H9 (cell line): Measurements from ENCODE around the gene DLG2. TPM values are rescaled to one million over a fixed set of nuclear protein-coding genes. Genes with fewer than 3 reads are reported as not detected.
"Not testable (repeated sequence)": the region's sequence is repeated elsewhere in the genome, so short reads cannot be mapped to it uniquely, and the experiment has no call there.

Experiments used
- DNase-seq: peaks from one replicate; pipeline ENCODE4 v3.0.0-alpha.2; 2017
- H2AFZ ChIP-seq: one replicate; pipeline ENCODE4 v1.6.1; 2013; ENCODE audit warnings: mild to moderate bottlenecking, low read length, control low read depth, moderate library complexity
- H2AK5ac ChIP-seq: 2 replicates; pipeline ENCODE4 v1.6.1; 2013; ENCODE audit warnings: low read length, control low read depth, mixed read lengths; ENCODE audit not compliant: insufficient read length
- H2BK120ac ChIP-seq: one replicate; pipeline ENCODE4 v1.6.1; 2013; ENCODE audit warnings: low read depth, mild to moderate bottlenecking, low read length, control low read depth, inconsistent platforms; ENCODE audit not compliant: poor library complexity, severe bottlenecking
- H2BK12ac ChIP-seq: 2 replicates; pipeline ENCODE4 v1.6.1; 2013; ENCODE audit warnings: low read length, control low read depth, mixed read lengths, low read depth; ENCODE audit not compliant: insufficient read length
- H2BK15ac ChIP-seq: 2 replicates; pipeline ENCODE4 v1.6.1; 2013; ENCODE audit warnings: low read depth, low read length, control low read depth
- H2BK20ac ChIP-seq: one replicate; pipeline ENCODE4 v1.6.1; 2013; ENCODE audit warnings: low read depth, mild to moderate bottlenecking, low read length, control low read depth, inconsistent platforms; ENCODE audit not compliant: poor library complexity, severe bottlenecking
- H2BK5ac ChIP-seq: 2 replicates; pipeline ENCODE4 v1.6.1; 2013; ENCODE audit warnings: low read length, control low read depth, mixed read lengths; ENCODE audit not compliant: insufficient read length
- H3K14ac ChIP-seq: 2 replicates; pipeline ENCODE4 v1.6.1; 2013; ENCODE audit warnings: low read length, control low read depth; ENCODE audit not compliant: insufficient read depth
- H3K18ac ChIP-seq: 2 replicates; pipeline ENCODE4 v1.6.1; 2013; ENCODE audit warnings: low read depth, mild to moderate bottlenecking, mixed read lengths, low read length, control low read depth; ENCODE audit not compliant: insufficient read length
- H3K23ac ChIP-seq: 2 replicates; pipeline ENCODE4 v1.6.1; 2013; ENCODE audit warnings: low read length, control low read depth, mixed read lengths, low read depth; ENCODE audit not compliant: insufficient read length
- H3K23me2 ChIP-seq: 2 replicates; pipeline ENCODE4 v1.6.1; 2013; ENCODE audit warnings: low read depth, mild to moderate bottlenecking, mixed read lengths, low read length, control low read depth; ENCODE audit not compliant: insufficient read length, poor library complexity, severe bottlenecking
- H3K27ac ChIP-seq: 2 replicates; pipeline ENCODE4 v1.5.1; 2013; ENCODE audit warnings: low read length, control low read depth, mixed read lengths, low read depth; ENCODE audit not compliant: insufficient read length
- H3K27me3 ChIP-seq: 2 replicates; pipeline ENCODE4 v1.6.1; 2013; ENCODE audit warnings: low read length, control low read depth, inconsistent platforms; ENCODE audit not compliant: insufficient read depth
- H3K4ac ChIP-seq: 2 replicates; pipeline ENCODE4 v1.6.1; 2013; ENCODE audit warnings: low read depth, mild to moderate bottlenecking, control low read depth, inconsistent platforms, low read length, moderate library complexity
- H3K4me1 ChIP-seq: 2 replicates; pipeline ENCODE4 v1.6.1; 2013; ENCODE audit warnings: low read length, control low read depth, inconsistent platforms; ENCODE audit not compliant: insufficient read depth
- H3K4me2 ChIP-seq: 2 replicates; pipeline ENCODE4 v1.6.1; 2013; ENCODE audit warnings: low read length, control low read depth, mixed read lengths; ENCODE audit not compliant: insufficient read length, insufficient read depth
- H3K56ac ChIP-seq: 2 replicates; pipeline ENCODE4 v1.6.1; 2013; ENCODE audit warnings: low read depth, mild to moderate bottlenecking, mixed read lengths, low read length, control low read depth; ENCODE audit not compliant: insufficient read length
- H3K79me1 ChIP-seq: 2 replicates; pipeline ENCODE4 v1.6.1; 2013; ENCODE audit warnings: low read depth, mild to moderate bottlenecking, moderate library complexity, low read length, control low read depth, inconsistent platforms; ENCODE audit not compliant: insufficient read depth, poor library complexity, severe bottlenecking
- H3K79me2 ChIP-seq: 2 replicates; pipeline ENCODE4 v1.6.1; 2013; ENCODE audit warnings: low read length, control low read depth, inconsistent platforms; ENCODE audit not compliant: insufficient read depth
- H3K9ac ChIP-seq: 2 replicates; pipeline ENCODE4 v1.6.1; 2013; ENCODE audit warnings: low read length, control low read depth, mixed read lengths; ENCODE audit not compliant: insufficient read length; ENCODE audit errors: extremely low read depth
- H3K9me3 ChIP-seq: one replicate; pipeline ENCODE4 v1.6.1; 2013; ENCODE audit warnings: low read depth, low read length, inconsistent platforms; ENCODE audit not compliant: control insufficient read depth
- H3T11ph ChIP-seq: one replicate; pipeline ENCODE4 v1.6.1; 2013; ENCODE audit warnings: mild to moderate bottlenecking, low read length, control low read depth, inconsistent platforms
- H4K20me1 ChIP-seq: one replicate; pipeline ENCODE4 v1.6.1; 2013; ENCODE audit not compliant: control insufficient read depth, insufficient read length, insufficient read depth
- H4K5ac ChIP-seq: 2 replicates; pipeline ENCODE4 v1.6.1; 2013; ENCODE audit warnings: low read depth, mild to moderate bottlenecking, mixed read lengths, low read length, control low read depth; ENCODE audit not compliant: insufficient read length
- H4K8ac ChIP-seq: replicated peaks from 2 replicates; pipeline ENCODE4 v1.6.1; 2013; ENCODE audit warnings: low read length, control low read depth, mixed read lengths, low read depth; ENCODE audit not compliant: insufficient read length
- H4K91ac ChIP-seq: 2 replicates; pipeline ENCODE4 v1.6.1; 2013; ENCODE audit warnings: low read depth, mild to moderate bottlenecking, moderate library complexity, mixed read lengths, low read length, control low read depth; ENCODE audit not compliant: insufficient read length
- H3K27ac Mint-ChIP-seq, 3 experiments: 2 replicates in 2 of 3; 3 replicates in 1 of 3; pipeline ENCODE4 v1.8.0; 2020 to 2021; ENCODE audit warnings: mixed read lengths in 3 of 3, mild to moderate bottlenecking in 1 of 3, moderate library complexity in 1 of 3
- H3K27me3 Mint-ChIP-seq: 2 replicates; pipeline ENCODE4 v1.8.0; 2021; ENCODE audit warnings: low read depth, mild to moderate bottlenecking, moderate library complexity, mixed read lengths
- H3K36me3 Mint-ChIP-seq, 3 experiments: 2 replicates in 2 of 3; 3 replicates in 1 of 3; pipeline ENCODE4 v1.8.0; 2020 to 2021; ENCODE audit warnings: low read depth in 3 of 3, mixed read lengths in 3 of 3; ENCODE audit not compliant: insufficient read depth in 1 of 3
- H3K4me1 Mint-ChIP-seq, 2 experiments: 2 replicates each; pipeline ENCODE4 v1.8.0; 2020; ENCODE audit warnings: mixed read lengths in 2 of 2
- H3K4me3 Mint-ChIP-seq, 2 experiments: 2 replicates in 1 of 2; 3 replicates in 1 of 2; pipeline ENCODE4 v1.8.0; 2020 to 2021; ENCODE audit warnings: mild to moderate bottlenecking in 2 of 2, mixed read lengths in 2 of 2, moderate library complexity in 1 of 2
- H3K9me3 Mint-ChIP-seq, 2 experiments: 2 replicates in 1 of 2; 3 replicates in 1 of 2; pipeline ENCODE4 v1.8.0; 2020; ENCODE audit warnings: mild to moderate bottlenecking in 2 of 2, mixed read lengths in 2 of 2, moderate library complexity in 1 of 2
- WGBS: extraction: QIAGEN DNeasy Blood & Tissue Kit; methylation state at CpG from one replicate; pipeline ENCODE4 v1.1.7; 2013; ENCODE audit warnings: missing lambda C conversion rate, low lambda C conversion rate, mixed read lengths; ENCODE audit not compliant: insufficient read length; ENCODE audit errors: extremely low coverage; 5-methylcytosine and 5-hydroxymethylcytosine counted together
- total RNA-seq: library from RNA; stranded (reverse); gene quantifications from 2 replicates; pipeline ENCODE4 v1.2.1, GENCODE V29; 2021
- TF ChIP-seq, protein P1 (sequence below): fragments of 200-600 bp; sonication (generic); conservative IDR thresholded peaks from 3 replicates; pipeline ENCODE4 v1.8.0; 2021; ENCODE audit warnings: antibody characterized with exemption, mild to moderate bottlenecking

The DLG2 gene
- total RNA-seq, 1 experiment from 2014 or later = 8.0 TPM

GRCh38 chr11:83734120-83734519 lies 1893.0 kb downstream of the DLG2 start:
- Histone ChIP-seq H3K23ac (no peak overlapping the region), H3K4me2 (no peak overlapping the region), H4K8ac (no peak overlapping the region), H4K91ac (no peak overlapping the region), H3K79me2 (no peaks in the 10 kb centered on the region), H2AK5ac (no peak overlapping the region), H3K4ac (no peak overlapping the region), H3K27ac (no peak overlapping the region), H3K79me1 (no peaks in the 10 kb centered on the region), H2BK15ac (no peak overlapping the region), H3K4me1 (no peaks in the 10 kb centered on the region), H2BK20ac (no peak overlapping the region), H3K27me3 (no peaks in the 10 kb centered on the region), H2BK12ac (no peak overlapping the region), H3K9me3 (no peaks in the 10 kb centered on the region), H2AFZ (no peak overlapping the region), H3K18ac (no peak overlapping the region), H2BK5ac (no peak overlapping the region), H2BK120ac (no peak overlapping the region), H3T11ph (no peak overlapping the region), H3K56ac (no peak overlapping the region), H3K14ac (no peak overlapping the region), H3K9ac (no peak overlapping the region), H4K5ac (no peak overlapping the region), H3K23me2 (no peaks in the 10 kb centered on the region), H4K20me1 (no peaks in the 10 kb centered on the region)
- Mint-ChIP-seq H3K27me3 (no peaks in the 10 kb centered on the region), H3K9me3 (no peaks in the 10 kb centered on the region), H3K4me1 (no peaks in the 10 kb centered on the region), H3K4me3 (no peak overlapping the region), H3K36me3 (no peaks in the 10 kb centered on the region), H3K27ac (peak overlapping the region in 1 of 3 experiments; percentile 56; a peak in 1 of 7 replicates)
- no peak for DNase-seq
- no CpG with 5 or more reads among the region's 1 CpG for WGBS
- TF ChIP-seq, protein P1, sequence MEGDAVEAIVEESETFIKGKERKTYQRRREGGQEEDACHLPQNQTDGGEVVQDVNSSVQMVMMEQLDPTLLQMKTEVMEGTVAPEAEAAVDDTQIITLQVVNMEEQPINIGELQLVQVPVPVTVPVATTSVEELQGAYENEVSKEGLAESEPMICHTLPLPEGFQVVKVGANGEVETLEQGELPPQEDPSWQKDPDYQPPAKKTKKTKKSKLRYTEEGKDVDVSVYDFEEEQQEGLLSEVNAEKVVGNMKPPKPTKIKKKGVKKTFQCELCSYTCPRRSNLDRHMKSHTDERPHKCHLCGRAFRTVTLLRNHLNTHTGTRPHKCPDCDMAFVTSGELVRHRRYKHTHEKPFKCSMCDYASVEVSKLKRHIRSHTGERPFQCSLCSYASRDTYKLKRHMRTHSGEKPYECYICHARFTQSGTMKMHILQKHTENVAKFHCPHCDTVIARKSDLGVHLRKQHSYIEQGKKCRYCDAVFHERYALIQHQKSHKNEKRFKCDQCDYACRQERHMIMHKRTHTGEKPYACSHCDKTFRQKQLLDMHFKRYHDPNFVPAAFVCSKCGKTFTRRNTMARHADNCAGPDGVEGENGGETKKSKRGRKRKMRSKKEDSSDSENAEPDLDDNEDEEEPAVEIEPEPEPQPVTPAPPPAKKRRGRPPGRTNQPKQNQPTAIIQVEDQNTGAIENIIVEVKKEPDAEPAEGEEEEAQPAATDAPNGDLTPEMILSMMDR = no peak

GRCh38 chr11:83731288-83731687 lies 1895.9 kb downstream of the DLG2 start:
- not testable (repeated sequence) for H3T11ph ChIP-seq, H3K36me3 Mint-ChIP-seq

More at GRCh38 chr11:83731288-83731687, 1895.9 kb downstream of the DLG2 start:
- H3K18ac ChIP-seq, DNase-seq, H3K27me3 Mint-ChIP-seq, H3K27ac Mint-ChIP-seq, H2BK12ac ChIP-seq, H3K14ac ChIP-seq, H2BK120ac ChIP-seq, H3K4me1 ChIP-seq, H4K91ac ChIP-seq, H2AFZ ChIP-seq, H3K4me1 Mint-ChIP-seq, H2BK5ac ChIP-seq, H3K4me2 ChIP-seq, H3K27me3 ChIP-seq, H2AK5ac ChIP-seq, H2BK20ac ChIP-seq, H3K79me2 ChIP-seq, H3K4me3 Mint-ChIP-seq, H3K79me1 ChIP-seq, H3K27ac ChIP-seq, H3K9ac ChIP-seq, H3K4ac ChIP-seq, H3K9me3 Mint-ChIP-seq, H3K23me2 ChIP-seq, H2BK15ac ChIP-seq, H3K9me3 ChIP-seq, H4K5ac ChIP-seq, H3K56ac ChIP-seq, H3K23ac ChIP-seq, H4K8ac ChIP-seq, H4K20me1 ChIP-seq: not testable (repeated sequence)
- WGBS = no CpG with 5 or more reads among the region's 2 CpGs
